ENCODE measurements around the gene C2CD4B.

The C2CD4B gene

DNA sequence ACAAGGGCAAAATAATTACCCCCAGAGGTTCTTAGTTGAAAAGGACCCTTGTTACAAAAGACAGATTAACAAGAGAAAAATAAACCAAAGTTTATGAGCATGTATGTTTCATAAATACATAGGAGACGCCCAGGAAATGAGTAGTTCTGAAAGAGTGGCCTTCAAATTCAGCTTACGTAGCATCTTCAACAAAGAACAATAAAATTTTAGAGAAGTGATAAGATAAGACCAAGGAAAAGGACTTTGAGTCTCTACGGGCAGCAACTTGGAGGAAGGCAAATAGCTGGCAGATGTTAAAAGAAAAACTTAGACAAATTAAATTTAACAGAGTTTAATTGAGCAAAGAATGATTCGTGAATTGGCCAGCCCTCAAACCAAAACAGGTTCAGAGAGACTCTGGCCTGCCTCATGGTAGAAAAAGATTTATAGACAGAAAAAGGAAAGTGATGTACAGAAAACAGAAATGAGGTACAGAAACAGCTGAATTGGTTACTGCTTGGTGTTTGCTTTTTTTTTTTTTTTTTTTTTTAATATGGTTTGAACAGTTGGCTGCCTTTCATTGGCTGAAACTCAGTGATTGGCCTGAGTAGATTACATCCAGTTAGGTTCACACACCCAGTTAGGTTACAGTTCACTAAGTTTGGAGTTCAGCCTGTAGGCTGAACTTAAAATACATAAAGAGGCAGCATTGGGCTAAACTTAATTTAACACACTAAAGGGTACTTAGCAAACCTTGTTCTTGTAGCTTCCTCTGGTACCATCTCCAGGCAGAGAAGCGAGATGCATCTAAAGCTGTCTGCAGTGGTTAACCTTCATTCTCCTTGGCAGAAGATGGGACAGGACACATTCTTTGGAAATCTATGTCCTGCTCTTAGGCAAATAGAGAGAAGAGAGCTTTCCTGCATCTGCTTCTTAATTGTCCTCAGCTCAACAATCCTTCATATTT, 23.2 kb downstream of the C2CD4B start:
- no peak overlapping the region for H3K4me3 ChIP-seq (ENCODE audit: low read depth, low read length)
- TF ChIP-seq, protein P1, sequence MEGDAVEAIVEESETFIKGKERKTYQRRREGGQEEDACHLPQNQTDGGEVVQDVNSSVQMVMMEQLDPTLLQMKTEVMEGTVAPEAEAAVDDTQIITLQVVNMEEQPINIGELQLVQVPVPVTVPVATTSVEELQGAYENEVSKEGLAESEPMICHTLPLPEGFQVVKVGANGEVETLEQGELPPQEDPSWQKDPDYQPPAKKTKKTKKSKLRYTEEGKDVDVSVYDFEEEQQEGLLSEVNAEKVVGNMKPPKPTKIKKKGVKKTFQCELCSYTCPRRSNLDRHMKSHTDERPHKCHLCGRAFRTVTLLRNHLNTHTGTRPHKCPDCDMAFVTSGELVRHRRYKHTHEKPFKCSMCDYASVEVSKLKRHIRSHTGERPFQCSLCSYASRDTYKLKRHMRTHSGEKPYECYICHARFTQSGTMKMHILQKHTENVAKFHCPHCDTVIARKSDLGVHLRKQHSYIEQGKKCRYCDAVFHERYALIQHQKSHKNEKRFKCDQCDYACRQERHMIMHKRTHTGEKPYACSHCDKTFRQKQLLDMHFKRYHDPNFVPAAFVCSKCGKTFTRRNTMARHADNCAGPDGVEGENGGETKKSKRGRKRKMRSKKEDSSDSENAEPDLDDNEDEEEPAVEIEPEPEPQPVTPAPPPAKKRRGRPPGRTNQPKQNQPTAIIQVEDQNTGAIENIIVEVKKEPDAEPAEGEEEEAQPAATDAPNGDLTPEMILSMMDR (IDR thresholded peaks at IDR 0.05; ENCODE audit: insufficient read depth, low read depth, low read length, missing control alignments) = no peak
- no peak for DNase-seq (ENCODE audit: low read depth)

DNA sequence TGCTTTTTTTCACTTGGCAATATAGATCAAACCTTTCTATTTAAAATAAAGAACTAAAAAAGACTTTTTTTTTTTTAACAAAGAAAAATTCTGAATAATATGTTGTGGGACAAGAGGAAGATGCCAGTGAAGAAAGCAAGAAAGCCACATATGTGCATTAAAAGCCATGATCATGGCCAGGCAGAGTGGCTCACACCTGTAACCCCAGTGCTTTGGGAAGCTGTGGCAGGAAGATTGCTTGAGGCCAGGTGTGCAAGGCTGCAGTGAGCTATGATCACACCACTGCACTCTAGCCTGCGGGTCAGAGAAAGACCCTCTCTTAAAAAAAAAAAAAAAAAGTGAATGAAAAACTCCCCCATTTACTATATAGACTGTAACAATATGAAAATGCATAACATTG, 23.9 kb downstream of the C2CD4B start:
- no peak overlapping the region for H3K4me3 ChIP-seq (ENCODE audit: low read depth, low read length)
- TF ChIP-seq, protein P1 (IDR thresholded peaks at IDR 0.05; ENCODE audit: insufficient read depth, low read depth, low read length, missing control alignments) = no peak
- no peak for DNase-seq (ENCODE audit: low read depth)

DNA sequence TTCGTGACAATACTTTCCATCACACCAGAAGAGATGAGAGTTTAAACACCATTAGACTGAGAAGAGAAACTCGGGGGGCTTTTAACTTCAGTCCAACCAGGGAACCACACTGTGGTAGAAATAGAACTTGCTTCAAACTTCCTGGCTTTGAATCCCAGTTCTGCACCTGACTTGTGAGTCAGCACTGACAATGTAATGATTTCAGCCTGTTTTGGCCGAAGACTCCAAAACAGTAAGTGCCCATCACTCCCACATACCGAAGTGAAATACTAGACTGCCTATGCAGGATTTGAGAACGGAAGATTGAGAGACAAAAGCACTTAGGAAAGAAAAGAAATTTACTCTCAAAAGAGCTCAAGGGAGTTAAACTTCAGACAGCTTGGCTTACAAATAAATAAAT, 27.0 kb downstream of the C2CD4B start:
- no peak for DNase-seq (ENCODE audit: low read depth)
- TF ChIP-seq, protein P1 (IDR thresholded peaks at IDR 0.05; ENCODE audit: insufficient read depth, low read depth, low read length, missing control alignments) = no peak

DNA sequence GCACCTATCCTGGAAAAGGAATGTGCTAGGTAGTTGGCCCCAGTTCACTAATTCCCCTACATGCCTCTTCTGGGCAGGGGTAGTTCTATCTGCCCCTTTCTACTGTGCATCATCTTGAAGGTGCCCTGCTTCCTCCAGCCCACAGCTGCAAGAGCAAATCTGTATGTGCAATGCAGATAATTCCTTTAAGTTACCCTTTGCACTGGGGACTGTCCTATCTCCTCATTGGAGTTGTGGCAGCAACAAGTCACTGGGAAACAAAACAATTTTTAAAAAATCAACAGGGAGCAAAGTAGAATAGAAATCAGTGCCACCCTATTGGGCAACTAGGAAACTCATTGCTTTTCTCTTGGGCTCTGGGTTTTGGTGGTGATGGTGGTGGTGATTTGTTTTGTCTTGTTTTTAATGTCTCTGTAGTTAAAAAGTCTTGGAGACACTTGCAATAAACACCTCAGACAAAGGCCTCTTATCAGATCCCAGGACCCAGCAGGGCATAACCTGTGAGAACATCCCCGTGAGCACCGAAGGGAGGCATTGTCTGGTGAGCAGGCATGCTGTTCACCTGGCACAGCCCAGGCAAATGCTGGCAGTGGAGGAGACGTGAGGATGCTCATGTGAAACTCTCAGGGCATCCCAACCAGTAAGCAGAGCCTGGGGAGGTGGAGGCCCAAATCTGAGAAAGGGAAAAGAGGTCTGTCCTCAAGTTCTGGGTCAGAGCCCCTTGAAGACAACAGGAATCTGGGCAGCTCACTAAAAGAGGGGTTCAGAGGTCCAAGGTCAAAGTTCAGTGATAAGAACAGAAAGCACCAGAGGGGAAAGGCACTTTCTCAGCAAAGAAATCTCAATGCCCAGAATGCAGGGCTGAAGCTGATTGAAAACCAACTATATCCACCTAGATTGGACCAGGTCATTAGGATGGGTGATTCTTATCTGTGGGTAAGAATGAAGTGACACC, 27.9 kb downstream of the C2CD4B start:
- TF ChIP-seq, protein P1 (IDR thresholded peaks at IDR 0.05; ENCODE audit: insufficient read depth, low read depth, low read length, missing control alignments) = no peak

More for the DNA sequence above, 27.0 kb downstream of the C2CD4B start:
- H3K4me3 ChIP-seq (ENCODE audit: low read depth, low read length) = no peak overlapping the region

DNA sequence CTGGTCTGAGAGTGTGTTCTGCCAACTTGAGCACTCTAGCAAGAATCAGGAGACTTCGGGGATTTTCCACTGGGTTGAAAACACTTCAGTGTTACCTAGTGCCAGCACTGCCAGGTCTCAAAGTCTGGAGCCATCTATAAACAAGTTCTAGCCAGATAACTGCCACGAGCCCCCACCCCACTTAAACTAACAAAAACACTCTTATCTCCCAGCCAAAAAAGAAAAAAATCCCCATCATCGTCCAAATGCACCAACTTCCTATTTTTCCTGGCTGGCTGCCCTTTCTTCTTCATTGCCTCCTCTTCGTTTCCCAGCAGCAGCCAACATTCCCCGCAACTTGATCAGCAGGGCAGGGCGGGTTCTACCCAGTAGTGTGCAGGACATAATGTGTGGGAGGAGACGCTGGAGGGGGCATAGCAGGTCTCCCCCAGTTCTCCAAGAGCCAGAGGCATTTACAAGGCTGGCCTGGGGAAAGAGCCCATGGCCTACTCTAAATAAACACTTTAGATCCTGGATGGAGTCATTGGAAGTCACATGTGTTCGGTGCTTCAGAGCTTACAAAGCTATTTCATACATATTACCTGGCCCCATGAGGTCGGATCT, 29.5 kb downstream of the C2CD4B start:
- DNase-seq (ENCODE audit: low read depth) = no peak
- no peak overlapping the region for H3K4me3 ChIP-seq (ENCODE audit: low read depth, low read length)
- TF ChIP-seq, protein P1 (IDR thresholded peaks at IDR 0.05; ENCODE audit: insufficient read depth, low read depth, low read length, missing control alignments) = no peak

More for the DNA sequence above, 27.9 kb downstream of the C2CD4B start:
- no peak for DNase-seq (ENCODE audit: low read depth)
- no peak overlapping the region for H3K4me3 ChIP-seq (ENCODE audit: low read depth, low read length)

DNA sequence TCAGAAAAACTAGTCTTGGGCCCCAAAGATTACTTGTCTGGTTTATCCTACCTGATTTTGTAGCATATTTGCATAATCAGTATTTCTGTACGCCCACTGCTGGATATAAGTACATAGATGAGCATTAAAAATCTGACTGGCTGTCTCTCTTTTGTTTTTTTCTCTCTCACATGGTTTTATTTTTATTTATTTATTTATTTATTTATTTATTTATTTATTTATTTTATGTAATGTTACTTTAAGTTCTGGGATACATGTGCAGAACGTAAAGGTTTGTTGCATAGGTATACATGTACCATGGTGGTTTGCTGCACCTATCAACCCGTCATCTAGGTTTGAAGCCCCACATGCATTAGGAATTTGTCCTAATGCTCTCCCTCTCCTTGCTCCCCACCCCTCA, 31.9 kb downstream of the C2CD4B start:
- no peak overlapping the region for H3K4me3 ChIP-seq (ENCODE audit: low read depth, low read length)
- no peak for DNase-seq (ENCODE audit: low read depth)
- TF ChIP-seq, protein P1 (IDR thresholded peaks at IDR 0.05; ENCODE audit: insufficient read depth, low read depth, low read length, missing control alignments) = no peak

Data from GM12865 (cell line).